GM18507 (cell line): Measurements from ENCODE around the gene POLR3H.

Source experiments
- DNase-seq: peaks from one replicate; pipeline ENCODE4 v3.0.0; 2011; ENCODE audit warnings: low read depth; ENCODE audit not compliant: insufficient read length; ENCODE audit errors: extremely low spot score
- FAIRE-seq: peaks from 2 replicates; lab custom pipeline; 2011; peaks lifted over from hg19 to GRCh38; lab: Jason Lieb, UNC

Gene POLR3H

DNA sequence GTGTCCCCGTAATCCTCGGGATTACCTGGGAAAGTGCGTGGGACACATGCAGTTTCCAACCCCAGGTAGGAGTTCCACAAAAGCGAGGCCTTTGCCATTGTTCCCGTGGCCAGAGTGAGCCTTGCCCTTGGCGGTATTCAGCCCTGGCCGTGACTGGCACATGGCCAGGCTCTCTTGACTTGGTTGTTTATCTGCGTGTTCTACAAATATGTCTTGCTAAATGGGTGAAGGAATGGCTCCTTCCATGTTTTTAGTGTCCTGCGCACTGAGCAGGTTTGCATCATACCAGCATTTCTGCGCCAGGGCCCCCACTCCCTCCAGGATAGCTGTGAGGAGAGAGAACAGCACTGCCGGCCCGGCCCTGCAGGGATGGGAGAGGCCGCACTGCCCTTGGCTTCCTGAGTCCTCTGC lies 20.0 kb downstream of the POLR3H start:
- DNase-seq: no peak

GRCh38 chr22:41523464-41524221 lies 20.6 kb downstream of the POLR3H start:
- FAIRE-seq: no peak
- no peak for DNase-seq

More for the DNA sequence above, 20.0 kb downstream of the POLR3H start:
- no peak for FAIRE-seq

DNA sequence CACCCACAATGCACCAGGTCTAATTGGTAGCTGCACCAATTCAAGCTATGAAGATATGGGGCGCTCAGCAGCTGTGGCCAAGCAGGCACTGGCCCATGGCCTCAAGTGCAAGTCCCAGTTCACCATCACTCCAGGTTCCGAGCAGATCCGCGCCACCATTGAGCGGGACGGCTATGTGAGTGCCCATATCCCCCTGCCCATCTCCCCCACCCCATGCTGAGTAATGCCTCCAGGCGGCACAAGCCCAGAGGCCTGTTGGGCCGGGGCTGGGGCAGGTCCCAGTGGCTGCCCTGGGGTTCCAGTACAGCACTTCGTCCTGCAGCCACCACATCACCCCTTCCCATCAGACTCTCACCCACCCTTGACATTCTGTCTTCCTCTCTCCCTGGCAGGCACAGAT lies 21.5 kb downstream of the POLR3H start:
- DNase-seq (no peak), FAIRE-seq (no peak)

- DNase-seq: no peak
These were observed 23.1 kb downstream of the POLR3H start for GRCh38 chr22:41521126-41521525.

GRCh38 chr22:41518048-41518347 lies 26.3 kb downstream of the POLR3H start:
- DNase-seq (no peak), FAIRE-seq (no peak)

More at GRCh38 chr22:41521126-41521525, 23.1 kb downstream of the POLR3H start:
- FAIRE-seq: no peak

DNA sequence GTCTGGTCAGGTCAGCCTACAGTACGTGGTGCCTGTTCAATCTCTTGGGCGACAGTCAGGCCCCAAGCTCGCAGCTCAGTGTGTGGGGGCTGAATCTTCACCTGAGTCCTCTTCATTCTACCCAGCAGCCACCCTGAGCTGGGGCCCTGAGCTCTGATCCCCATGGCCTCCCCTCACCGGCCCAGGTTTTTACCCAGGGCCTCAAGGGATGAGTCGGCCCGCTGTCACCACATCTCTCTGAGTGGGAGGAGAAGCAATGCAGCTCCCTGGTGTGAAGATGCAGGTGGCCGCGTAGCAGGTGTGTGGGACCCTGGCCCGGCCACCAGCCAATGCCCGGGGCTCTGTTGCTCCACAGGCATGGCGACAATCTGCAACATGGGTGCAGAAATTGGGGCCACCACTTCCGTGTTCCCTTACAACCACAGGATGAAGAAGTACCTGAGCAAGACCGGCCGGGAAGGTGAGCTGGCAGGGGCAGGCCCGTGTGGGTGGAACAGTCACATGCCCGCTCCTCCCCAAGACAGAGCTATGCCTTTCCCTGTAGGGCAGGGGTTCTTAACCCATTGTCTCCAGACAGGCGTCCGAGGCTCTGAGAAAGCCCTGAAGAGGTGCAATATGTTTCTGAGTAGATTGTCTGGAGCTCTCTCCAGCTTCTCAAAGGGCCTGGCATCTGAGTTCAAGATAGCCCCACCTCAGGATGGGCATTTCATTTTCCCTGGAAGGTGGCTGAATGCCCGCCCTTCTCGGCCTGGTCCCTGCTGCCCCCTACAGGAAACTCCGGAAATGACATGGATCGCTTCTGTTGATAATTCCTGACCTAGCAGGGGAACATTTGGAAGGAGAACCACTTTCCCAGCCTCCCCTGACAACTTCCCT lies 26.9 kb downstream of the POLR3H start:
- peak; percentile 87 for FAIRE-seq

DNA sequence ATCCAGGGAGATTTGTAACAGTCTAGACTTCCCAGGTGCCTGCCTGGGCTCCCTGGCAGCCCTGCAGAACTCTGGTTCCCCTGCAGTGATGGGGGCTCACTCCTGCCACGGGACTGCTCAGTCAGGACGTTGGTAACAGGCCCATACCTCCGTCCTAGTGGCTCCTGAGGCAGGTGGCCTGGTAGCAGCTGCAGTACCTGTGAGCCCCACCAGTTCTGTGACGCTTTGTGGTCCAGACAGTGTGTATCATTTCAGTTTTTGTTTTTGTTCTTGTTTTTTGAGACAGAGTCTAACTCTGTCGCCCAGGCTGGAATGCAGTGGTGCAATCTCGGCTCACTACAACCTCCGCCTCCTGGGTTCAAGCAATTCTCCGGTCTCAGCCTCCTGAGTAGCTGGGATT lies 27.8 kb downstream of the POLR3H start:
- FAIRE-seq (no peak), DNase-seq (no peak)

More for the DNA sequence above, 26.9 kb downstream of the POLR3H start:
- DNase-seq: no peak

- no peak for DNase-seq
- no peak for FAIRE-seq
These were observed 30.9 kb downstream of the POLR3H start for GRCh38 chr22:41513391-41513790.

DNA sequence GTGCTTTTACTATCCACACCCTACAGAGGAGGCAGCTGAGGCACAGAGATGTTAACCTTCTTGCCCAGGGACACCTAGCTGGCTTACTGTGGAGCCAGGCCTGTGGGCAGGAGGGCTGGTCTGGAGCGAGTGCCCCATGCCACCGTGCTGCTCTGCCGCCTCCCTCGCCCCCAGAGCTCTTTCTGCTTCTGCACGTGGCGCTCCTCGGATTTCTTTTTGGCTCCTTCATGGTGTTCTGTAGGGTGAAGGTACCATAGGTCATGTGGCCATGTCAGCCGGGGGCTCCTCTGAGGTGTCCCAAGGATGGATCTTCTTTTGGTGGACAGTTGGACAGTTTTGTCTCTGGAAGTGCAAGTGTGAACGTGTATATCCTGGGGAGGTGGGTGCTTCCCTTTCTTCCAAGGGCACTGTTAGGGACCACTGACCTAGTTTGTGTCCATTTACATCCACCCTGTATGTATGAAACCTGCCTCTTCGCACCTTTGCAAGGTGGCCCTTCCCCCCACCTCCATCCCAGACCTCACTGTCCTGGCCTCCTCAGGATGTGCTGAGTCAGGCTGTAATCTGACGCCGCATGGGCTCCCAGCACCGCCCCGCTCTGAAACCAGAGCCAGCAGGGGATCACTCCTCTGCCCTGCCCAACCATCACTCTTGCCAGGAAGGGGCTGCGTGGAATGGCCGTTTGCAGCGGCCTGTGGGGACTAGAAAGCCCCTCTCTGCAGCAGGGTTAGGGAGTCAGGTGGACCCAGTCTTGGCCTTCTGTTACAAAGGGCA lies 31.7 kb downstream of the POLR3H start:
- DNase-seq: no peak
- no peak for FAIRE-seq

GRCh38 chr22:41511521-41511968 lies 32.7 kb downstream of the POLR3H start:
- DNase-seq (no peak), FAIRE-seq (no peak)

GRCh38 chr22:41508770-41509170 lies 35.5 kb downstream of the POLR3H start:
- no peak for DNase-seq
- no peak for FAIRE-seq

DNA sequence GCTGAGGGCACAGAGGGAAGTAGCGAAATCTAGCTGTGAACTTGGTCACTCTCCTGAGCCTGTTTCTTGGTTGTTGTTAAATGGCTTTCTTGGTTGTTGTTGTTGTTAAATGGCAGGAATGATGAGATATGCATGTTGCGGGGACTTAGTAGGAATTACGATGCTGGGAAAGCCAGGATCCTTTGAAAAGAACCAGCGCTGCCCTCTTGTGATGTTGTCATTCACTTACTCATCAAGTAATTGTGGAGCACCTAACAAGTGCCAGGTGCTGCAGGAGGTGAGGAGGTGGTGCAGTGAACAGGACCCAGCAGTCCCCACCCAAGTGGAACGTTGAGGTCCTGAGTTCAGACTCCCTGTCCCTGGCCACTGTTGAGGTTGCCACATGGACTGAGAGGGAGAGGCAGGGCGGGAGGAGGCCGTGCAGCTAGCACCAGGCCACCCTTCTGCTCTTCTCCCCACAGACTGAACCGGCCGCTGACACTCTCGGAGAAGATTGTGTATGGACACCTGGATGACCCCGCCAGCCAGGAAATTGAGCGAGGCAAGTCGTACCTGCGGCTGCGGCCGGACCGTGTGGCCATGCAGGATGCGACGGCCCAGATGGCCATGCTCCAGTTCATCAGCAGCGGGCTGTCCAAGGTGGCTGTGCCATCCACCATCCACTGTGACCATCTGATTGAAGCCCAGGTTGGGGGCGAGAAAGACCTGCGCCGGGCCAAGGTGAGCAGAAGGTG lies 36.8 kb downstream of the POLR3H start:
- no peak for DNase-seq
- FAIRE-seq: no peak

DNA sequence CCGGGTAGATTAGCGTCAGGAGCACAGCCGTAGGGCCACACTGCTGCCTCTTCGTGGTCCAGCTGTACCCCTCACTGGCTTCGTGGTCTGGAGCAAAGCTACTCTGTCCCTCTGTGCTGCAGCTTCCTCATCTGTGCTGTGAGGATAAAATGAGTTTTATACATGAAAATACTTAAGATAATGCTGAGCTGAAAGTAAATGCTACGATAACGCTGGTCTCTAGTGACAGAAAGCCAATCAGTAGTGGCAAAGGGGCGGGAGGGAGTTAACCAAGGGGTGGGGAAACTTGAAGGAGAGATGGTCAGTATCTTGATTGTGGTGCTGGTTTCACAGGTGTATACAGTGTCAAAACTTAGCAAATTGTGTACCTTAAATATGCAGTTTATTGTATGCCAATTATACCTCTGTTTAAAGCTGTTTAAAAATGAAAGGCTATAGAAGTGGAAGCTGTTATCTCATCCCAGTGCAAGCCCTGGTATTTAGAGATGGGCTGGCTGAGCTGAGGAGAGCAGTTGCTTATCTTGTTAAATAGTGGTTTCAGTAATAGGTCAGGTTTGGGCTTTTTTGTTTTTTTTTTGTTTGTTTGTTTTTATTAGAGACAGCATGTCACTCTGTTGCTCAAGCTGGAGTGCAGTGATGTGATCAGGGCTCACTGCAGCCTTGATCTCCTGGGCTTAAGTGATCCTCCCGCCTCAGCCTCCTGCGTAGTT lies 38.6 kb downstream of the POLR3H start:
- no peak for FAIRE-seq

DNA sequence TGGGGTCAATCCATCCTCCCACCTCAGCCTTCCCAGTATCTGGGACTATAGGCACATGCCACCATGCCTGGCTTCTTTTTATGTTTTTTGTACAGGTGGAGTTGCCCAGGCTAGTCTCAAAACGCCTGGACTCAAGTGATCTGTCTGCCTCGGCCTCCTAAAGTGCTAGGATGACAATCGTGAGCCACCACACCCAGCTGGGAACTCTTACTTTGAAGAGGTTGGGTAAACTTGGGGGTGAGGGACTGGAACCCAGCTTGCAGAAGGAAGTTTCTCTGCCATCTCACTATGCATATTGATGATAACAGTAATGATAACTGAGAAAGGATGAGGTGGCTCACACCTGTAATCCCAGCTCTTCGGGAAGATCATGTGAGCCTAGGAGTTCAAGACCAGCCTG lies 39.5 kb downstream of the POLR3H start:
- DNase-seq (no peak), FAIRE-seq (no peak)

More for the DNA sequence above, 38.6 kb downstream of the POLR3H start:
- no peak for DNase-seq

DNA sequence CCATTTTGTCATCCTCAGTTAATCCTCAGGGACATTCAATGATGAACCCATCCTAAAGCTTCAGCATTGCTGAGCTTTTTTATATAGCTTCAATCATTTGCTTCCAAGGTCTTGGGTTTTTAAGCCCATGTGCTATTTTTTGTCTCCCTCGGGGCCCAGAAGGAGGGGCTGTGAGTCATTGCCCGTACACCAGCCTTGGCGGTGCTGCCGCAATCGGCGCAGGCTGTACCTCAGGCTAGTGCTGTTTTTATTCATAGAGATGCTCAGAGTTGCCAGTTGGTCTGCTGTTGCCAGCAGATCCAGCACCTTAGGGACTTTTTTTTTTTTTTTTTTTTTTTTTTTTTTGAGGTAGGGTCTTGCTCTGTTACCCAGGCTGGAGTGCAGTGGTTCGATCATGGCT lies 39.9 kb downstream of the POLR3H start:
- FAIRE-seq (no peak), DNase-seq (no peak)

- DNase-seq: no peak
These were observed 43.1 kb downstream of the POLR3H start for GRCh38 chr22:41501209-41501608.

GRCh38 chr22:41500303-41500702 lies 44.0 kb downstream of the POLR3H start:
- no peak for DNase-seq
- FAIRE-seq: no peak

More at GRCh38 chr22:41501209-41501608, 43.1 kb downstream of the POLR3H start:
- FAIRE-seq: peak; percentile 70

DNA sequence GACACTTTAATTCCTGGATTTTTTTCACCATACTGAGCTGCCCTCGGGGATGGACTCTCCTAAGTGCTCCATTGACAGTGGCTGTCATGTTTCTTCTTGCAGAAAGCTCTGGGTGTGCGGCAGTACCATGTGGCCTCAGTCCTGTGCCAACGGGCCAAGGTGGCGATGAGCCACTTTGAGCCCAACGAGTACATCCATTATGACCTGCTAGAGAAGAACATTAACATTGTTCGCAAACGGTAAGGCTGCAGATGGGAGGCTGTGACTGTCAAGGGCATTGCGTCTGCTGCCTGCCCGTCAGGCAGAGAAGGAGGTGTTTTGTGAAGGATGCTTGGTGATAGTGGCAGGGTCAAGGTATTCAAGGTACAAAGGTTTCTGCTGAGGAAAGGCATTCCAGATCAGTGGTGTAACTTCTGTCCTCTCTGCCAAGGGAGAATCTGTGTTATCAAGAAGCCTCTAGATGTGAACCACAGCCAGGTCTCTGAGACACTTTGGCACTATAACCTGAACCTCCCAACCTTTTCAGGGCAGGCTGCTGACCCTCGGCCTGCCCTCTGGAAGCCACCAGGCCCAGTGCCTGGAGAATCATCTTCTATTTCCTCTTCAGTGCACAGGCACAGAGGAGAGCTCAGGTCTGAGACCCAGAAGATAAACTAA lies 44.5 kb downstream of the POLR3H start:
- FAIRE-seq: no peak

More for the DNA sequence above, 44.5 kb downstream of the POLR3H start:
- DNase-seq: no peak
